Liver (tissue), 3 donors: ENCODE results near the gene ACP4.

Source experiments
- ATF3 ChIP-seq: IDR thresholded peaks from 2 replicates; pipeline ENCODE4 v1.6.1; 2016; ENCODE audit warnings: antibody characterized with exemption
- CTCF ChIP-seq: fragments of 150-350 bp; IDR thresholded peaks from 2 replicates; pipeline ENCODE4 v1.5.1; 2017; ENCODE audit warnings: improper control_type of control experiment, low read depth, low read length; ENCODE audit not compliant: missing input control
- donor health status: healthy.
- donor health status: healthy.

- no peak for TF ChIP-seq CTCF
- no peak for TF ChIP-seq ATF3
Measured at GRCh38 chr19:50822661-50823208, 32.5 kb downstream of the ACP4 start.
